CD4-positive, alpha-beta T cell treated with Interleukin-6 for 4 hours (primary cell): ENCODE results near the gene PTPRN2.
A peak's percentile ranks its signal among the peaks of the same experiment; 100 is the strongest.

ENCODE experiments used
- DNase-seq: peaks from one replicate; pipeline ENCODE4 v3.0.0-alpha.2; 2020; ENCODE audit warnings: mixed read lengths

Gene PTPRN2

DNA sequence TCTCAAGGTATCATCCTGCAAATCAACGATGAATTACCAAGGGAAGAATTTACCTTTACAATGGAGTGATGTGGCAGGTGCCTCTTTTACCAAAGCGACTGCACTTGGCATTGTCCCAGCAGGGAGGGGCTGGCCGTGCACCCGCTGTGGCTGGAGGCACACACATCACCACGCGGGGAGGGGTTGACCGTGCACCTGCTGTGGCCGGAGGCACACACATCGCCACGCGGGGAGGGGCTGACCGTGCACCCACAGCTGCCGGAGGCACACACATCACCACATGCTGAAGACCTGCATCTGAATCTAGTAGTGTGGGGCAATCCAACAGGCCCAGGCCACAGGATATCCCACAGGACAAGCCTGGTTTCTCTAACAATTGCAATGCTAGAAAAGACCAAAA, 757.3 kb downstream of the PTPRN2 start:
- DNase-seq, result no peak

DNA sequence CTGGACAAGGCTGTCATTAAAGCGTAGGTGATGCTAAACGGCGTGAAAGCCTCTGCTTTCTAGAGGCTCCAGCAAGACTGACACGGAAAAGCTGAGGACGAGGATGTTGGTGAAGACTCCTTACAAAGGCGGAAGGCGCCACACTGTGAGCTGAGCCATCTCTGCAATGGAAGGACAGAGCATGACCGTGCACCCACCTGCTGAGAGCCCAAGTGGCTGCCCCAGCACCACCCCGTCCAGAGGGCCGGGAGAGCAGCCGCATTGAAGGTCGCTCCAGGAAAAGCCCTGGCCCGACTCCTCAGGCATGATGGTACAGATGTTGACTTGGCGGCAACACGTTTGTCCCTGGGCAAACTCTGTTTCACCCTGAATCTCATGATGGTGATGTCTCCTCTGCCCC, 758.1 kb downstream of the PTPRN2 start:
- no peak for DNase-seq

- no peak for DNase-seq
Observed at GRCh38 chr7:157828881-157829280, 758.7 kb downstream of the PTPRN2 start.

GRCh38 chr7:157828190-157828589, 759.4 kb downstream of the PTPRN2 start:
- DNase-seq, result no peak

- no peak for DNase-seq
Observed at GRCh38 chr7:157827863-157828160, 759.8 kb downstream of the PTPRN2 start.

- peak; percentile 32 for DNase-seq
Observed at GRCh38 chr7:157827045-157827862, 760.4 kb downstream of the PTPRN2 start.

- no peak for DNase-seq
Observed at GRCh38 chr7:157826566-157826965, 761.1 kb downstream of the PTPRN2 start.

- DNase-seq, result peak; percentile 12
Observed at GRCh38 chr7:157825325-157825724, 762.3 kb downstream of the PTPRN2 start.

GRCh38 chr7:157824819-157825121, 762.9 kb downstream of the PTPRN2 start:
- no peak for DNase-seq

DNA sequence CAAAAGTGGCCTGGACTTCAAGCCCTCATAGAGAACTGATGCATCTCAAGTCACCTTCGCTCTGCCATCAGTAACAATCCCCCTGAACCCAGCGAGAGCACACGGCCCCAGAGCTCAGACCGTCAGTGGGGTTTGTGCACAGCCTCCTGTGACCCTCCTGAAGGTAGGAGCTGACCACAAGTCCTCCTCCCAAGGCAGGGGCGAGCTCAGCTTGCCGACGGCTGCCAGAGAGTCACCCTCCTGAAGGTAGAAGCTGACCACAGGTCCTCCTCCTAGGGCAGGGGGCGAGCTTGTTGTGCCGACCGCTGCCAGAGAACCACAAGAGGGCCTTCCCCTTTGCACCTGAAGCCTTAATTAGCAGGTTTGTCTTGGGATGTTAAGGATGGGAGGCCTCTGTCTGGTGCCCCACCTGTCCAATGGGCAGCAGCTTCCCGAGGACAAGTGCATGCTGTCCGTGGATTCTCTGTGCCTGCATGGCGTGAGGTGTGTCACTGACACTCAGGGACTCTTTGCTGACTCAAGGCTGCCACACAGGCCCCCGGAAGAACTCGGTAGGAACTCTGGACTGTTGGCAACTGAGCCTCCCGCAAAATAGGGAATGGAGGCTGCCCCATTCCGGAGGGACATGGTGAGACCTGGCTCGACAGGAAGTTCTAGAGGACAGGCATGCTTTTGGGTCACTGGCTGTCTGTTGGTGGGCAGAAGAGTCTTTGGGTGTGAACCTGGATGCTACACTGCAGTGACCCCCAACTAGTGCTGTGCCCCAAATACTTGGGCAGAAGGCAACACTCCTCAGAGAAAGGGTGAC, 763.4 kb downstream of the PTPRN2 start:
- no peak for DNase-seq

GRCh38 chr7:157822688-157823031, 765.0 kb downstream of the PTPRN2 start:
- no peak for DNase-seq

DNA sequence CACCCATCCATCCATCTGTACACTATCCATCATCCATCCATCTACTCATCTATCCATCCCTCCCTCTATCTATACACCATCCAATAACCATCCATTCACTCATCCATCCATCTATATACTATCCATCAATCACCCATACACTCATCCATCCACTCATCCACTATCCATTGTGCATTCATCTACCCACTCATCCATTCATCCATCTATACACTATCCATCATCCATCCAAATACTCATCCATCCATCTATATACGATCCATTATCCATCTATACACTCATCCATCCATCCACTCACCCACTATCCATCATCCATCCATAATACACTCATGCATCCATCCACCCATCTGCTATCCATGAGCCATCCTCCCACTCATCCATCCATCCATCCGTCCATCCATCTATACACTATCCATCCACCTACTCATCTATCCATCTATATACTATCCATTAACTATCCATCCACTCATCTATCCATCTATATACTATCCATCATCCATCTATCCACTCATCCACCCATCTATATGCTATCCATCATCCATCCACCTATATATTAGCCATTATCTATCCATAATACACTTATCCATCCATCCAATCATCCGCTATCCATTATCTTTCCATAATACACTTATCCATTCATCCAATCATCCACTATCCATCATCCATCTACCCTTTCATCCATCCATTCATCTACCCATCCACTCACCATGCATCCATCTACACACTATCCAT, 765.5 kb downstream of the PTPRN2 start:
- no peak for DNase-seq

GRCh38 chr7:157820796-157821195, 766.8 kb downstream of the PTPRN2 start:
- no peak for DNase-seq

DNA sequence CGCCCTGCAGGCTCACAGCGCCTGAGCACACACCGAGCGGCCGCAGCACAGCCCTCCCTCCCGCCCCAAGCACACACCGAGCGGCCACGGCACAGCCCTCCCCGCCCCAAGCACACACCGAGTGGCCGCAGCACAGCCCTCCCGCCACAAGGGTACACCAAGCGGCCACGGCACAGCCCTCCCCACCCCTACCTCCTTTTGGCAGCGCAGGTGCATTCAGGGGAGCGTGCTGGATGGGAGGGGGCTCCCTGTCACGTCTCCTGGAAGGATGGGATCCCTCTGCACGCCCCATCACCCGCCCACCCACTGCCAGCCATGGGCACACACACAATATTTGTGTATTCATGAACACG, 768.2 kb downstream of the PTPRN2 start:
- no peak for DNase-seq

- DNase-seq, result no peak
Observed at GRCh38 chr7:157818701-157819454, 768.7 kb downstream of the PTPRN2 start.

DNA sequence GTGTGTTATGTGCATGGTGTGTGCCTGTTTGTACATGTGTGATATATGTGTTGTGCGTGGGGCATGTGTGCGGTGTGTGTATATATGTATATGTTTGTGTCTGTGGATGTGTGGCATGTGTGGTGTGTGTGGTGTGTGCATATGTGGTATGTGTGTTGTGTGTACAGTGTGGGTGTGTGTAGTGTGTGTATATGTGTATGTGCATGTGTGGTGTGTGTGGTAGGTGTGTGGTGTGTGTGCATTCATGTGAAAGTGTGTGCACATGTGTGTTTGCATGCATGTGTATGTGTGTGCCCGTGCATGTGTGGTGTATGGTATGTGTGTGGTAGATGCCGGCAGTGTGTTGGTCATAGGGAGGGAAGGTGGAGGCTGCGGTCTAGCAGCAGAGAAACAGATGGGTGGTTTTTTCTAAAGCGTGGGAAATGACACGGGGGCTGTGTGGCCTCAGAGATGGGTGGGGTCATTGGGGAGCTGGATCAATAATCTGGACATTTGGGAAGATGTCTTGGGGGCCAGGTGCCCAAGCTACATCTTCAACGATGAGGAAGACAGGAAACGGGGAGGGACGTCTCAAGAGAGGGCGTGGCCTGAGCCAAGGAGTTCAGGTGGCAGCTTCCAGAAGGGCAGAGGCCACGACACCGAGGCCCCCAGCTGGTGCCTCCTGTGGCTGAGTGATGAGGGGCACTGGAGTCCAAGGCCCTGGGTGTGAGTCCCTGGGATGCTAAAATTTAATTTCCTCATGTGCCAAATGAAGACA, 769.5 kb downstream of the PTPRN2 start:
- peak; percentile 18 for DNase-seq

DNA sequence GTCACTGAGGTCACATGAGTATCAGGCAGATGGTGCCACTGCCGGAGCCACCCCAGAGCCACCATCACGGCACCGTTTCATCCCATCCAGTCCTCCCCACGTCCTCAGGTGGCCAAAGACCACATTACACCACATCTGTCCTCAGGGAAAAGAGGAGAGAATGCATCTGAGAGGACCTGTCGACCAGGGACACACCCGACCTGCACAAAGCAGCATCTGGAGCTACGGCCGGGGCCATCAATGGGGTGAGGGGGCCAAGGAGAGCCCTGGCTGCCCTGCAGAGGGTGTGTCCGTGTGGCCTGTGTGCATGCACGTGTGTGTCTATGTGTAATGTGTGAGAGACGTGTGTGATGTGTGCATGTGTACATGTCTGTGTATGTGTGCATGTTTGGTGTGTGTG, 770.2 kb downstream of the PTPRN2 start:
- DNase-seq, result no peak

GRCh38 chr7:157816526-157817250, 770.9 kb downstream of the PTPRN2 start:
- no peak for DNase-seq

DNA sequence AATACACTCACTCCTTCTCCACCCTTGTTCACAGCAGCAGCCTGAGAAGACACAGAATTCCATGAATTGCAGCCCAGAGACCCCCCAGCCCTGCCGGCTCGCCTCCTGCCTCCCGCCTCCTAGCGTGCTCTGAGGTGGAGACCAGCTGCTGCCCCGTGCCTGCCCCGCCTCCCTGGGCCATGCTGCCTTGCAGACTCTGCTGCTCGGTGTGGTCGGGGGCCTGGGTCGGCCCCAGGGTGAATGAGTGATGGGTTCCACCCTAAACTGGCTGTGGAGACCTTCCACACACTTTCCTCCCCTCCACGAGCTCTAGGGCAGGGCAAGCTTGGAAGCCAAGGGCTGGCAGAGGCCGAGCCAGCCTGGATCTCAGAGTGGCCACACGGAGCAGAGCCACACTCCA, 771.5 kb downstream of the PTPRN2 start:
- no peak for DNase-seq

DNA sequence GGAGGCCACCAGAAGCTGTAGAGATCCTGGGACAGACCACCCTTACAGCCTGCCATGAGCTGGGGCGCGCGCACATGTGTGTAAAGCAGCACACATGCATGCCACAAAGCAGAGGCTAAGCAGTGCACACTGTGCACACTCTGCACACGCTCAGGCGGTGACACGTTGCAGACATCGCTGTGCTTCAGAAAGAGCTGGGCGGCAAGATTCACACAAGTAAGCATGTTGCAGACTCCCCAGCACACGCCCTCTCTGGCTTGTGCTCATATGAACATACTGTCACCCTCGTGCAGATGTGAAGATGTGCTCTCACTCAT, 772.0 kb downstream of the PTPRN2 start:
- DNase-seq, result no peak

DNA sequence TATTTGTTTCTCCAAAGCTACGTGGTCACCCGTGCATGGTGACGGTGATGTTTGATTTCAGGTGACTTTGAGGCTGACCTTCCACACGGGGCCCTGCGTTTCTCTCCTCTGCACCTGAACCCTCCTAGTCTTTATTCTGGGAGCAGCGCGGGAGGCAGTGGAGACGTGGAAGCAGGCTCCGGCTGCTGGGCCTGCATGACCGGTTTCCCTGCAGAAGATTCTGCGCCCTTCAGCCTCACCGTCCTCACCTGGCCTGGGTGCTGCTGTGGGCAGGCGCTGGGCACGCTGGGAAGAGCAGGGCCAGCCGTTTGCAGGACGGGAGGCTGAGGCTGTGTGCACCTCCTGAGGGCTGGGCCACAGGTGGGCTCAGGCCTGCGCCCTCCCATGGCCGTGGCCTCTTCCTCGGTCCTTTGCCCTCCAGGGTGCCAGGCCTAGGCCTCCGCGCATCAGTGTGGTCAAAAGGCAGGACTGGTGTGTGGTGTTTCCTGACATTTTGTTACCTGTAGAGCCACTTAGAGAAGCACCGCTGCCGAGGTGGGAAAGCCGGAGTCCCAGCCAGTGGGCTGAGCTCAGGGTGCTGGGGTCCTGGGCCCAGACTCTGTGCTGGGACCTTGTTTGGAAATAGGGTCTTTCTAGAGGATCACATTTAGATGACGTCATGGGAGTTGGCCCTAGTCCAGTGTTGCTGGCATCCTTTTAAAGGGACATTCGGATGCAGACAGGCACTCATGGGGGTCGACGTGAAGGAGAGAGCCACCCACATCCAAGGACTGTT, 772.5 kb downstream of the PTPRN2 start:
- no peak for DNase-seq
